NT2/D1 (cell line): ENCODE data around the gene TPRG1L.

ENCODE experiments used
- SUZ12 ChIP-seq: IDR thresholded peaks from 2 replicates; pipeline ENCODE4 v1.6.1; 2011; ENCODE audit not compliant: insufficient read length, insufficient read depth; ENCODE audit errors: extremely low read depth
- YY1 ChIP-seq: IDR thresholded peaks from 2 replicates; pipeline ENCODE4 v1.6.1; 2011; ENCODE audit not compliant: insufficient read length, insufficient read depth
- ZNF274 ChIP-seq: IDR thresholded peaks from 2 replicates; pipeline ENCODE4 v1.6.1; 2011; ENCODE audit warnings: mild to moderate bottlenecking, low read depth, low read length

DNA sequence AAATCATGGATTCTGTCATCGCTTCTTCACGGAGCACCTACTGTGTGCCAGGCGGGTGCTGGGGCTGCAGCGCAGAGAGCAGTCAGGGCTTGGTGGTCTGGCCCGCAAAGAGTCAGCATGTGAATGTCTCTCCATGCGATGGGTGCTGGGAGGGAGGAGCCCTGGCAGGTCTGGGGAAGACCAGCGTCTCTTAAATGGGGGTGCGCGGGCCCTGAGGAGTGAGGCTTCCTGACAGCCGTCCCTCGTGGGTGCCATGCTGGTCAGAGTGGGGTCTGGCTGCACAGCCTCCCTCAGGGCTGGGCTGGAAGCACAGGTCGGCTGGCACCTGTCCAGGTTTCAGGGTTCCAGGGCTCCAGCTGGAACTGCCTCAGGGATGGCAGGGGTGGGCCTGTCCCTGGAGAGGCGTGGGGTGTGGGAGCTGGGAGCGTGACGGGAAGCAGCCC, 46.0 kb downstream of the TPRG1L start:
- TF ChIP-seq ZNF274 (no peak), SUZ12 (no peak), YY1 (no peak)
